Activated naive CD4-positive, alpha-beta T cell treated with anti-CD3 and anti-CD28 coated beads for 36 hours (primary cell): ENCODE results near the gene RFT1. TPM values are rescaled to one million over a fixed set of nuclear protein-coding genes. Genes with fewer than 3 reads are reported as not detected.

Experiments
- CTCF ChIA-PET: fragments of 350-600 bp; sonication (Branson Sonifier 250); formaldehyde crosslinking; loops from one replicate; lab custom pipeline; 2021; ENCODE audit warnings: antibody characterized with exemption; lab: Charles Lee
- DNase-seq: peaks from one replicate; pipeline ENCODE4 v3.0.0-alpha.2; 2020
- H3K27ac Mint-ChIP-seq: one replicate; pipeline ENCODE4 v1.8.0; 2021; ENCODE audit warnings: mild to moderate bottlenecking, mixed read lengths
- H3K27me3 Mint-ChIP-seq: one replicate; pipeline ENCODE4 v1.8.0; 2021; ENCODE audit warnings: low read depth, mixed read lengths
- H3K36me3 Mint-ChIP-seq: one replicate; pipeline ENCODE4 v1.8.0; 2021; ENCODE audit warnings: low read depth, mixed read lengths
- H3K4me1 Mint-ChIP-seq: one replicate; pipeline ENCODE4 v1.8.0; 2021; ENCODE audit warnings: low read depth, mixed read lengths
- H3K4me3 Mint-ChIP-seq: one replicate; pipeline ENCODE4 v1.8.0; 2021; ENCODE audit warnings: mild to moderate bottlenecking, moderate library complexity, mixed read lengths
- H3K9me3 Mint-ChIP-seq: one replicate; pipeline ENCODE4 v1.8.0; 2021; ENCODE audit warnings: mixed read lengths
- intact Hi-C: fragments of 100-400 bp; cut with micrococcal nuclease; formaldehyde crosslinking; loops from one replicate; pipeline ENCODE4 v1.15.1; 2023
- total RNA-seq, 2 experiments: library from RNA; stranded (reverse); gene quantifications; one replicate each; pipeline ENCODE4 v1.2.3, GENCODE V29; 2021

Gene RFT1
- total RNA-seq, 2 experiments from 2014 or later = 29.9 to 31.7 TPM

GRCh38 chr3:53113293-53114010 lies 16.8 kb downstream of the RFT1 start:
- H3K27ac Mint-ChIP-seq = no peak overlapping the region
- H3K27me3 Mint-ChIP-seq = no peaks in the 10 kb centered on the region
- peaks cover 26% of the 10 kb centered on the region for H3K36me3 Mint-ChIP-seq
- CTCF ChIA-PET = interaction anchor here (0.8 to 5.7 kb wide), 17 partner anchors 9 to 91 kb away, joined by 3 to 88 read pairs (median 8); no protein-coding TSS in a partner anchor
- DNase-seq = no peak
- H3K4me3 Mint-ChIP-seq = no peak overlapping the region
- no peaks in the 10 kb centered on the region for H3K9me3 Mint-ChIP-seq
- intact Hi-C loops = loop anchor here (1.0 to 10.0 kb wide), 6 partner anchors 17 to 599 kb away; partner anchors contain the start of genes CACNA1D, DCP1A and RFT1
- H3K4me1 Mint-ChIP-seq = peaks cover 22% of the 10 kb centered on the region

- no peaks in the 10 kb centered on the region for H3K27me3 Mint-ChIP-seq
- CTCF ChIA-PET = interaction anchor here (1.0 to 5.4 kb wide), 6 partner anchors 10 to 84 kb away, joined by 3 to 61 read pairs (median 8); no protein-coding TSS in a partner anchor
- H3K36me3 Mint-ChIP-seq = peaks cover 26% of the 10 kb centered on the region
- intact Hi-C loops = loop anchor here (5.0 to 10.0 kb wide), 3 partner anchors 235 to 600 kb away; partner anchors contain the start of genes CACNA1D and DCP1A
- peaks cover 30% of the 10 kb centered on the region for H3K4me1 Mint-ChIP-seq
- H3K4me3 Mint-ChIP-seq = no peak overlapping the region
- no peaks in the 10 kb centered on the region for H3K9me3 Mint-ChIP-seq
- no peak for DNase-seq
- no peak overlapping the region for H3K27ac Mint-ChIP-seq
These were observed 18.4 kb downstream of the RFT1 start for GRCh38 chr3:53111822-53112221.

- H3K4me3 Mint-ChIP-seq = no peak overlapping the region
- H3K27ac Mint-ChIP-seq = peak overlapping the region; percentile 90
- H3K36me3 Mint-ChIP-seq = peaks cover 37% of the 10 kb centered on the region
- CTCF ChIA-PET = interaction anchor here (0.6 to 5.4 kb wide), 19 partner anchors 8 to 294 kb away, joined by 3 to 61 read pairs (median 4); no protein-coding TSS in a partner anchor
- H3K4me1 Mint-ChIP-seq = peaks cover 33% of the 10 kb centered on the region
- DNase-seq = peak; percentile 84
- intact Hi-C loops = loop anchor here (1.0 to 10.0 kb wide), 5 partner anchors 8 to 602 kb away; partner anchors contain the start of genes CACNA1D, DCP1A and SFMBT1
- no peaks in the 10 kb centered on the region for H3K9me3 Mint-ChIP-seq
- H3K27me3 Mint-ChIP-seq = no peaks in the 10 kb centered on the region
These were observed 20.1 kb downstream of the RFT1 start for GRCh38 chr3:53109891-53110771.

- intact Hi-C loops = loop anchor here (2.0 kb wide), 1 partner anchor 62 kb away; the partner anchor contains the start of gene SFMBT1
- CTCF ChIA-PET = interaction anchor here (0.7 to 5.4 kb wide), 10 partner anchors 9 to 697 kb away, joined by 3 to 61 read pairs (median 4); no protein-coding TSS in a partner anchor
These were observed 21.0 kb downstream of the RFT1 start for GRCh38 chr3:53109190-53109589.

GRCh38 chr3:53104762-53105161 lies 25.5 kb downstream of the RFT1 start:
- DNase-seq = no peak
- CTCF ChIA-PET = interaction anchor here (0.7 to 3.6 kb wide), 6 partner anchors 8 to 93 kb away, joined by 3 to 19 read pairs (median 4); no protein-coding TSS in a partner anchor
- H3K4me3 Mint-ChIP-seq = no peak overlapping the region
- H3K27ac Mint-ChIP-seq = no peak overlapping the region
- intact Hi-C loops = no loop called here
- H3K36me3 Mint-ChIP-seq = peaks cover 55% of the 10 kb centered on the region
- H3K27me3 Mint-ChIP-seq = no peaks in the 10 kb centered on the region
- H3K9me3 Mint-ChIP-seq = no peaks in the 10 kb centered on the region
- H3K4me1 Mint-ChIP-seq = peaks cover 72% of the 10 kb centered on the region

More at GRCh38 chr3:53109190-53109589, 21.0 kb downstream of the RFT1 start:
- no peaks in the 10 kb centered on the region for H3K9me3 Mint-ChIP-seq
- H3K27me3 Mint-ChIP-seq = no peaks in the 10 kb centered on the region
- peak overlapping the region; percentile 90 for H3K27ac Mint-ChIP-seq
- peak; percentile 77 for DNase-seq
- H3K4me1 Mint-ChIP-seq = peaks cover 37% of the 10 kb centered on the region
- H3K36me3 Mint-ChIP-seq = peaks cover 42% of the 10 kb centered on the region
- peak overlapping the region; percentile 42 for H3K4me3 Mint-ChIP-seq

GRCh38 chr3:53103397-53104296 lies 26.6 kb downstream of the RFT1 start:
- Mint-ChIP-seq H3K9me3 (no peaks in the 10 kb centered on the region), H3K4me1 (peaks cover 70% of the 10 kb centered on the region), H3K36me3 (peaks cover 50% of the 10 kb centered on the region), H3K27me3 (no peaks in the 10 kb centered on the region), H3K4me3 (no peak overlapping the region), H3K27ac (peak overlapping the region; percentile 80)
- intact Hi-C loops = loop anchor here (2.0 kb wide), 1 partner anchor 57 kb away; the partner anchor contains the start of gene PRKCD
- CTCF ChIA-PET = interaction anchor here (0.5 to 3.6 kb wide), 8 partner anchors 7 to 764 kb away, joined by 3 to 19 read pairs (median 4); no protein-coding TSS in a partner anchor
- no peak for DNase-seq

GRCh38 chr3:53102601-53103147 lies 27.6 kb downstream of the RFT1 start:
- Mint-ChIP-seq H3K9me3 (no peaks in the 10 kb centered on the region), H3K4me3 (peak overlapping the region; percentile 11), H3K4me1 (peaks cover 68% of the 10 kb centered on the region), H3K27me3 (no peaks in the 10 kb centered on the region), H3K27ac (peak overlapping the region; percentile 80), H3K36me3 (peaks cover 52% of the 10 kb centered on the region)
- DNase-seq = peak; percentile 84
- CTCF ChIA-PET = interaction anchor here (0.6 to 3.6 kb wide), 5 partner anchors 8 to 94 kb away, joined by 3 to 19 read pairs (median 6); no protein-coding TSS in a partner anchor
- intact Hi-C loops = loop anchor here (1.0 to 2.0 kb wide), 5 partner anchors 8 to 119 kb away; partner anchors contain the start of genes PRKCD and RFT1

- H3K4me3 Mint-ChIP-seq = peak overlapping the region; percentile 11
- H3K9me3 Mint-ChIP-seq = no peaks in the 10 kb centered on the region
- peak overlapping the region; percentile 80 for H3K27ac Mint-ChIP-seq
- H3K27me3 Mint-ChIP-seq = no peaks in the 10 kb centered on the region
- peaks cover 69% of the 10 kb centered on the region for H3K4me1 Mint-ChIP-seq
- CTCF ChIA-PET = interaction anchor here (0.8 to 3.6 kb wide), 4 partner anchors 9 to 95 kb away, joined by 3 to 19 read pairs (median 6); no protein-coding TSS in a partner anchor
- DNase-seq = no peak
- peaks cover 50% of the 10 kb centered on the region for H3K36me3 Mint-ChIP-seq
- intact Hi-C loops = loop anchor here (1.0 to 2.0 kb wide), 5 partner anchors 8 to 119 kb away; partner anchors contain the start of genes PRKCD and RFT1
These were observed 28.3 kb downstream of the RFT1 start for GRCh38 chr3:53101956-53102355.

- intact Hi-C loops = no loop called here
- CTCF ChIA-PET = interaction anchor here (1.6 kb wide), 1 partner anchor 8 kb away, joined by 4 read pairs; no protein-coding TSS in a partner anchor
- Mint-ChIP-seq H3K36me3 (peaks cover 45% of the 10 kb centered on the region), H3K4me1 (peaks cover 69% of the 10 kb centered on the region), H3K9me3 (no peaks in the 10 kb centered on the region), H3K27ac (peak overlapping the region; percentile 80), H3K27me3 (no peaks in the 10 kb centered on the region), H3K4me3 (peak overlapping the region; percentile 49)
- peak; percentile 55 for DNase-seq
These were observed 29.3 kb downstream of the RFT1 start for GRCh38 chr3:53100818-53101466.

- Mint-ChIP-seq H3K4me3 (no peak overlapping the region), H3K9me3 (no peaks in the 10 kb centered on the region), H3K27ac (peak overlapping the region; percentile 11), H3K4me1 (peaks cover 51% of the 10 kb centered on the region), H3K36me3 (peaks cover 32% of the 10 kb centered on the region), H3K27me3 (no peaks in the 10 kb centered on the region)
- CTCF ChIA-PET = interaction anchor here (1.0 to 2.7 kb wide), 3 partner anchors 13 to 75 kb away, joined by 3 to 12 read pairs (median 4); no protein-coding TSS in a partner anchor
- DNase-seq = peak; percentile 45
- intact Hi-C loops = no loop called here
These were observed 32.3 kb downstream of the RFT1 start for GRCh38 chr3:53097887-53098286.
